ENCODE data around the gene PIH1D2.
"Not testable (repeated sequence)": the region's sequence is repeated elsewhere in the genome, so short reads cannot be mapped to it uniquely, and the experiment has no call there.

Gene PIH1D2

GRCh38 chr11:112057170-112057569 is 16.6 kb downstream of the PIH1D2 start:
- no peak for DNase-seq

- no peak for DNase-seq
These were observed 22.0 kb downstream of the PIH1D2 start for GRCh38 chr11:112051768-112052167.

GRCh38 chr11:112050721-112051120 is 23.1 kb downstream of the PIH1D2 start:
- DNase-seq: peak in 2 of 4 experiments; percentile 10 to 41

GRCh38 chr11:112049777-112050176 is 24.0 kb downstream of the PIH1D2 start:
- no peak for DNase-seq

- peak in 1 of 4 experiments; percentile 19 for DNase-seq
These were observed 25.6 kb downstream of the PIH1D2 start for GRCh38 chr11:112048256-112048655.

GRCh38 chr11:112046647-112047046 is 27.2 kb downstream of the PIH1D2 start:
- not testable (repeated sequence) for DNase-seq

GRCh38 chr11:112044961-112045360 is 28.9 kb downstream of the PIH1D2 start:
- no peak for DNase-seq

GRCh38 chr11:112042961-112043304 is 30.9 kb downstream of the PIH1D2 start:
- no peak for DNase-seq

- no peak for DNase-seq
These were observed 31.5 kb downstream of the PIH1D2 start for GRCh38 chr11:112042161-112042960.

GRCh38 chr11:112037527-112037926 is 36.3 kb downstream of the PIH1D2 start:
- no peak for DNase-seq

GRCh38 chr11:112033902-112034301 is 39.9 kb downstream of the PIH1D2 start:
- no peak for DNase-seq

- no peak for DNase-seq
These were observed 44.4 kb downstream of the PIH1D2 start for GRCh38 chr11:112029460-112029859.

- not testable (repeated sequence) for DNase-seq
These were observed 46.9 kb downstream of the PIH1D2 start for GRCh38 chr11:112026784-112027410.

- peak in 3 of 4 experiments; percentile 16 to 25 (median 17) for DNase-seq
These were observed 48.1 kb downstream of the PIH1D2 start for GRCh38 chr11:112025707-112026106.

GRCh38 chr11:112024773-112025678 is 48.8 kb downstream of the PIH1D2 start, which contains the start of gene DLAT:
TSS of gene DLAT (plus strand) at chr11:112025408. CDS start at chr11:112025473, 65 bp downstream.
- DNase-seq: peak; percentile 87 to 93 (median 90)

- DNase-seq: peak; percentile 30 to 60 (median 45)
These were observed 49.5 kb downstream of the PIH1D2 start for GRCh38 chr11:112024178-112024772.

- DNase-seq: no peak
These were observed 50.7 kb downstream of the PIH1D2 start for GRCh38 chr11:112023104-112023503.

- DNase-seq: no peak
These were observed 54.8 kb downstream of the PIH1D2 start for GRCh38 chr11:112019066-112019465.

Measured in suppressor macrophage (primary cell).